Measurements from ENCODE around the gene PBX3. TPM values are rescaled to one million over a fixed set of nuclear protein-coding genes. Genes with fewer than 3 reads are reported as not detected.

The PBX3 gene
- total and polyA plus RNA-seq, 12 donors: 14.5 to 79.6 (median 56.3) TPM

- H3K4me1 ChIP-seq: no peaks in the 10 kb centered on the region
- no peaks in the 10 kb centered on the region for H3K9me3 ChIP-seq
- no peak for TF ChIP-seq CTCF (IDR thresholded peaks at IDR 0.05)
- no peak for DNase-seq
- no peak overlapping the region for H3K4me3 ChIP-seq
- intact Hi-C loops (cut with DNase I): no loop called here
- no peak for ATAC-seq
- 73 to 74% methylated on average over 5 of the region's 5 CpGs for WGBS, 2 donors
- no peak overlapping the region for H3K27ac ChIP-seq
- H3K36me3 ChIP-seq: peaks cover 0 to 33% (median 12%) of the 10 kb centered on the region in 9 donors
- no peaks in the 10 kb centered on the region for H3K27me3 ChIP-seq
These were observed 222.7 kb downstream of the PBX3 start for GRCh38 chr9:125969868-125970267.

GRCh38 chr9:125970340-125970739, 223.2 kb downstream of the PBX3 start:
- Histone ChIP-seq H3K9me3 (peaks cover 0 to 2% (median 0%) of the 10 kb centered on the region in 11 donors), H3K4me3 (no peak overlapping the region), H3K4me1 (no peaks in the 10 kb centered on the region), H3K36me3 (peaks cover 0 to 28% (median 12%) of the 10 kb centered on the region in 9 donors), H3K27me3 (no peaks in the 10 kb centered on the region), H3K27ac (no peak overlapping the region)
- no peak for ATAC-seq
- WGBS, 2 donors: 83% methylated on average over 5 of the region's 5 CpGs
- intact Hi-C loops (cut with DNase I): no loop called here
- DNase-seq: no peak
- no peak for TF ChIP-seq CTCF (IDR thresholded peaks at IDR 0.05)

- WGBS, 2 donors: 72 to 80% methylated on average over 3 of the region's 3 CpGs
- no peaks in the 10 kb centered on the region for H3K4me1 ChIP-seq
- no peak overlapping the region for H3K27ac ChIP-seq
- no peak for ATAC-seq
- peaks cover 0 to 6% (median 0%) of the 10 kb centered on the region in 11 donors for H3K9me3 ChIP-seq
- peaks cover 0 to 21% (median 8%) of the 10 kb centered on the region in 9 donors for H3K36me3 ChIP-seq
- no peak overlapping the region for H3K4me3 ChIP-seq
- H3K27me3 ChIP-seq: no peaks in the 10 kb centered on the region
- DNase-seq: no peak
- TF ChIP-seq CTCF (IDR thresholded peaks at IDR 0.05): no peak
- intact Hi-C loops (cut with DNase I): no loop called here
These were observed 223.9 kb downstream of the PBX3 start for GRCh38 chr9:125971050-125971449.

GRCh38 chr9:125972012-125972729, 225.0 kb downstream of the PBX3 start:
- Histone ChIP-seq H3K4me3 (no peak overlapping the region), H3K36me3 (peaks cover 0 to 10% (median 0%) of the 10 kb centered on the region in 9 donors), H3K9me3 (peaks cover 0 to 6% (median 0%) of the 10 kb centered on the region in 11 donors), H3K4me1 (no peaks in the 10 kb centered on the region), H3K27ac (no peak overlapping the region), H3K27me3 (no peaks in the 10 kb centered on the region)
- ATAC-seq: no peak
- TF ChIP-seq CTCF (IDR thresholded peaks at IDR 0.05): no peak
- WGBS, 2 donors: 89 to 93% methylated on average over 12 of the region's 12 CpGs
- no peak for DNase-seq
- intact Hi-C loops (cut with DNase I): no loop called here

Data from heart right ventricle (tissue), 16 donors.